Panc1 (cell line): ENCODE results near the gene TOLLIP. TPM values are rescaled to one million over a fixed set of nuclear protein-coding genes. Genes with fewer than 3 reads are reported as not detected.

Source experiments
- ATAC-seq: fragments of 200-7000 bp; cut with Tn5 transposase; 2 replicates; pipeline ENCODE4 v1.9.1; 2020; ENCODE audit warnings: mild to moderate bottlenecking, moderate library complexity
- BruUV-seq: library from RNA; stranded (reverse); fragments of 400-500 nt; replicated peaks from 2 replicates; lab custom pipeline; 2021; lab: Mats Ljungman, UMichigan
- CTCF ChIA-PET: fragments of 300-600 bp; sonication (Branson Sonifier 250); formaldehyde crosslinking; loops from one replicate; lab custom pipeline; 2022; ENCODE audit warnings: antibody characterized with exemption; lab: Charles Lee
- POLR2A ChIA-PET: fragments of 300-600 bp; sonication (Branson Sonifier 250); formaldehyde crosslinking; loops from one replicate; lab custom pipeline; 2022; ENCODE audit warnings: antibody characterized with exemption; lab: Charles Lee
- DNase-seq: peaks from one replicate; pipeline ENCODE4 v3.0.0-alpha.2; 2010; ENCODE audit warnings: low read depth, low spot score
- H3K27ac ChIP-seq: 2 replicates; pipeline ENCODE4 v1.5.1; 2011; ENCODE audit warnings: mild to moderate bottlenecking, low read length, inconsistent platforms
- H3K27me3 ChIP-seq: fragments of 200-500 bp; sonication (Bioruptor generic); 2 replicates; pipeline ENCODE4 v1.6.0; 2014; ENCODE audit warnings: low read length, inconsistent platforms; ENCODE audit not compliant: control insufficient read depth, insufficient read depth
- H3K36me3 ChIP-seq: fragments of 200-500 bp; sonication (Bioruptor generic); 2 replicates; pipeline ENCODE4 v1.5.1; 2014; ENCODE audit warnings: inconsistent platforms, mild to moderate bottlenecking, low read length, moderate library complexity; ENCODE audit not compliant: control insufficient read depth, insufficient read depth
- H3K4me1 ChIP-seq: 2 replicates; pipeline ENCODE4 v1.5.1; 2011; ENCODE audit warnings: inconsistent platforms, mild to moderate bottlenecking, low read length, moderate library complexity; ENCODE audit not compliant: control insufficient read depth, insufficient read depth
- H3K4me3 ChIP-seq, 2 experiments: 2 replicates each; pipeline ENCODE4 v1.5.1; 2011 to 2012; ENCODE audit warnings: low read depth in 2 of 2, low read length in 2 of 2, mild to moderate bottlenecking in 2 of 2, inconsistent platforms in 1 of 2, moderate library complexity in 1 of 2
- H3K9me3 ChIP-seq: fragments of 200-500 bp; sonication (Bioruptor generic); 2 replicates; pipeline ENCODE4 v1.5.1; 2014; ENCODE audit warnings: low read depth, mild to moderate bottlenecking, inconsistent platforms, low read length, moderate library complexity; ENCODE audit not compliant: control insufficient read depth, insufficient read depth
- POLR2AphosphoS5 ChIP-seq: IDR thresholded peaks from 2 replicates; pipeline ENCODE4 v1.6.1; 2012; ENCODE audit warnings: mild to moderate bottlenecking, low read depth, low read length, moderate library complexity
- SIN3A ChIP-seq: IDR thresholded peaks from 2 replicates; pipeline ENCODE4 v1.6.1; 2012; ENCODE audit warnings: low read depth, mild to moderate bottlenecking, low read length, moderate library complexity, borderline replicate concordance; ENCODE audit not compliant: insufficient read depth
- TCF7L2 ChIP-seq: IDR thresholded peaks from 2 replicates; pipeline ENCODE4 v1.6.1; 2011; ENCODE audit warnings: mild to moderate bottlenecking, low read depth, low read length, inconsistent platforms
- in situ Hi-C: cut with HindIII; loops from 2 replicates; pipeline ENCODE4 v1.10.0; 2016; ENCODE audit warnings: low sequenced_read_pairs, low pct_unique_long_range_greater_than_20kb
- intact Hi-C: fragments of 100-400 bp; cut with micrococcal nuclease; formaldehyde crosslinking; loops from one replicate; pipeline ENCODE4 v1.10.0; 2022; ENCODE audit not compliant: unreplicated experiment
- total RNA-seq: library from RNA; stranded (reverse); gene quantifications from one replicate; pipeline ENCODE4 v1.2.1, GENCODE V29; 2021; ENCODE audit not compliant: unreplicated experiment
- TF ChIP-seq, protein P1 (sequence below): fragments of 450-650 bp; IDR thresholded peaks from 2 replicates; pipeline ENCODE4 v1.5.1; 2017; ENCODE audit warnings: mild to moderate bottlenecking
- TF ChIP-seq, protein P2 (sequence below), 2 experiments: IDR thresholded peaks; 2 replicates each; pipeline ENCODE4 v1.6.1; 2011 to 2012; ENCODE audit warnings: low read depth in 2 of 2, control low read depth in 1 of 2, low read length in 1 of 2, mild to moderate bottlenecking in 1 of 2, moderate library complexity in 1 of 2; ENCODE audit not compliant: insufficient read depth in 1 of 2

The TOLLIP gene
- total RNA-seq, 1 experiment from 2014 or later = 141 TPM

DNA sequence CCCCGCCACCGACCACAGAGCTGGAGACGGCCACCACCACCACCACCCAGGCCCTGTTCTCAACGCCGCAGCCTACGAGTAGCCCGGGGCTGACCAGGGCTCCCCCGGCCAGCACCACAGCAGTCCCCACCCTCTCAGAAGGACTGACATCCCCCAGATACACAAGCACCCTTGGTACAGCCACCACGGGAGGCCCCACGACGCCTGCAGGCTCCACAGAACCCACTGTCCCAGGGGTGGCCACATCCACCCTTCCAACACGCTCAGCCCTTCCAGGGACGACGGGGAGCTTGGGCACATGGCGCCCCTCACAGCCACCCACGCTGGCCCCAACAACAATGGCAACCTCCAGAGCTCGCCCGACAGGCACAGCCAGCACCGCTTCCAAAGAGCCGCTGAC, 67.7 kb downstream of the TOLLIP start:
- H3K27me3 ChIP-seq = no peaks in the 10 kb centered on the region
- intact Hi-C loops (no loop called here), in situ Hi-C loops (no loop called here)
- TF ChIP-seq, protein P1, sequence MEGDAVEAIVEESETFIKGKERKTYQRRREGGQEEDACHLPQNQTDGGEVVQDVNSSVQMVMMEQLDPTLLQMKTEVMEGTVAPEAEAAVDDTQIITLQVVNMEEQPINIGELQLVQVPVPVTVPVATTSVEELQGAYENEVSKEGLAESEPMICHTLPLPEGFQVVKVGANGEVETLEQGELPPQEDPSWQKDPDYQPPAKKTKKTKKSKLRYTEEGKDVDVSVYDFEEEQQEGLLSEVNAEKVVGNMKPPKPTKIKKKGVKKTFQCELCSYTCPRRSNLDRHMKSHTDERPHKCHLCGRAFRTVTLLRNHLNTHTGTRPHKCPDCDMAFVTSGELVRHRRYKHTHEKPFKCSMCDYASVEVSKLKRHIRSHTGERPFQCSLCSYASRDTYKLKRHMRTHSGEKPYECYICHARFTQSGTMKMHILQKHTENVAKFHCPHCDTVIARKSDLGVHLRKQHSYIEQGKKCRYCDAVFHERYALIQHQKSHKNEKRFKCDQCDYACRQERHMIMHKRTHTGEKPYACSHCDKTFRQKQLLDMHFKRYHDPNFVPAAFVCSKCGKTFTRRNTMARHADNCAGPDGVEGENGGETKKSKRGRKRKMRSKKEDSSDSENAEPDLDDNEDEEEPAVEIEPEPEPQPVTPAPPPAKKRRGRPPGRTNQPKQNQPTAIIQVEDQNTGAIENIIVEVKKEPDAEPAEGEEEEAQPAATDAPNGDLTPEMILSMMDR = no peak
- TF ChIP-seq TCF7L2 = no peak
- TF ChIP-seq SIN3A = no peak
- no peak for TF ChIP-seq POLR2AphosphoS5
- TF ChIP-seq, protein P2, sequence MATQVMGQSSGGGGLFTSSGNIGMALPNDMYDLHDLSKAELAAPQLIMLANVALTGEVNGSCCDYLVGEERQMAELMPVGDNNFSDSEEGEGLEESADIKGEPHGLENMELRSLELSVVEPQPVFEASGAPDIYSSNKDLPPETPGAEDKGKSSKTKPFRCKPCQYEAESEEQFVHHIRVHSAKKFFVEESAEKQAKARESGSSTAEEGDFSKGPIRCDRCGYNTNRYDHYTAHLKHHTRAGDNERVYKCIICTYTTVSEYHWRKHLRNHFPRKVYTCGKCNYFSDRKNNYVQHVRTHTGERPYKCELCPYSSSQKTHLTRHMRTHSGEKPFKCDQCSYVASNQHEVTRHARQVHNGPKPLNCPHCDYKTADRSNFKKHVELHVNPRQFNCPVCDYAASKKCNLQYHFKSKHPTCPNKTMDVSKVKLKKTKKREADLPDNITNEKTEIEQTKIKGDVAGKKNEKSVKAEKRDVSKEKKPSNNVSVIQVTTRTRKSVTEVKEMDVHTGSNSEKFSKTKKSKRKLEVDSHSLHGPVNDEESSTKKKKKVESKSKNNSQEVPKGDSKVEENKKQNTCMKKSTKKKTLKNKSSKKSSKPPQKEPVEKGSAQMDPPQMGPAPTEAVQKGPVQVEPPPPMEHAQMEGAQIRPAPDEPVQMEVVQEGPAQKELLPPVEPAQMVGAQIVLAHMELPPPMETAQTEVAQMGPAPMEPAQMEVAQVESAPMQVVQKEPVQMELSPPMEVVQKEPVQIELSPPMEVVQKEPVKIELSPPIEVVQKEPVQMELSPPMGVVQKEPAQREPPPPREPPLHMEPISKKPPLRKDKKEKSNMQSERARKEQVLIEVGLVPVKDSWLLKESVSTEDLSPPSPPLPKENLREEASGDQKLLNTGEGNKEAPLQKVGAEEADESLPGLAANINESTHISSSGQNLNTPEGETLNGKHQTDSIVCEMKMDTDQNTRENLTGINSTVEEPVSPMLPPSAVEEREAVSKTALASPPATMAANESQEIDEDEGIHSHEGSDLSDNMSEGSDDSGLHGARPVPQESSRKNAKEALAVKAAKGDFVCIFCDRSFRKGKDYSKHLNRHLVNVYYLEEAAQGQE (IDR thresholded peaks at IDR 0.05; ENCODE audit: insufficient read depth in 1 of 2, low read depth in 2 of 2, low read length in 1 of 2) = no peak
- no peaks in the 10 kb centered on the region for H3K36me3 ChIP-seq
- CTCF ChIA-PET = no interaction called here
- H3K4me1 ChIP-seq = no peaks in the 10 kb centered on the region
- no peak overlapping the region for H3K27ac ChIP-seq
- ATAC-seq = no peak
- H3K4me3 ChIP-seq = no peak overlapping the region
- BruUV-seq = no TSS peak
- POLR2A ChIA-PET = no interaction called here
- DNase-seq = no peak
- H3K9me3 ChIP-seq = no peaks in the 10 kb centered on the region

DNA sequence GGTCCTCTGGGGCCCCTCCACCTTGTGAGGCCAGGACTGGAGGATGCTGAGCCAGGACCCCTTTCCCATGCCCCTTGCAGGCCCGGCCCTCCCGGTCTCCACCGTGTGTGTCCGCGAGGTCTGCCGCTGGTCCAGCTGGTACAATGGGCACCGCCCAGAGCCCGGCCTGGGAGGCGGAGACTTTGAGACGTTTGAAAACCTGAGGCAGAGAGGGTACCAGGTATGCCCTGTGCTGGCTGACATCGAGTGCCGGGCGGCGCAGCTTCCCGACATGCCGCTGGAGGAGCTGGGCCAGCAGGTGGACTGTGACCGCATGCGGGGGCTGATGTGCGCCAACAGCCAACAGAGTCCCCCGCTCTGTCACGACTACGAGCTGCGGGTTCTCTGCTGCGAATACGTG, 68.7 kb downstream of the TOLLIP start:
- in situ Hi-C loops = no loop called here

More for the DNA sequence above, 68.7 kb downstream of the TOLLIP start:
- ATAC-seq (no peak; the same call in 1 of the 2 replicates), DNase-seq (no peak)
- no TSS peak for BruUV-seq
- no peaks in the 10 kb centered on the region for H3K27me3 ChIP-seq
- no peaks in the 10 kb centered on the region for H3K4me1 ChIP-seq
- ChIA-PET CTCF (no interaction called here), POLR2A (interaction anchor here (0.6 kb wide), 1 partner anchor 103 kb away, joined by 4 read pairs; no protein-coding TSS in a partner anchor)
- H3K27ac ChIP-seq = no peak overlapping the region
- no peaks in the 10 kb centered on the region for H3K36me3 ChIP-seq
- TF ChIP-seq TCF7L2 = no peak
- TF ChIP-seq, protein P2 (IDR thresholded peaks at IDR 0.05; ENCODE audit: insufficient read depth in 1 of 2, low read depth in 2 of 2, low read length in 1 of 2) = no peak
- no peak for TF ChIP-seq POLR2AphosphoS5
- no peaks in the 10 kb centered on the region for H3K9me3 ChIP-seq
- intact Hi-C loops = no loop called here
- no peak overlapping the region for H3K4me3 ChIP-seq
